ENCODE data around the gene PIK3AP1.

DNA sequence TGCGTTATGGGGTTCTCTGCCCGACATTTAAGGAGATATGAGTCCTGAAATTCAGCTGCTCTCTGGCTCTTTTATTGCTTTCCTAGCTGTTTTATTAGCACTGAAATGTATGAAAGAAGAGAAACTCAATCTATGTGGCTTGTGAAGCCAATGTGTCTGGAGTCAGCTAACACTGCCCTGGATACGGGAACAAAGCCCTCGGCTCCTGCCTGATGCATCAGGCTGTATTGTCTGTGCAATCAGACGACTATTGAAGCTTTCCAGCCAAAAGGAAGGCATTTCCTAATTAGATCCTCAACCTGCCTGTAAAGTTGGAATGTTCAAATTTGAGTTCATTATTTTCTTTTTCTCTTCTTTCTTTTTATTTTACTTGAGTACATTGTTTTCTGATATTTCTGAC lies 111.5 kb downstream of the PIK3AP1 start:
- TF ChIP-seq CTCF (IDR thresholded peaks at IDR 0.05) (no peak), EZH2phosphoT487 (IDR thresholded peaks at IDR 0.05) (no peak)
